Right lobe of liver (tissue), 4 donors: ENCODE results near the gene HDLBP.

Source experiments
- CTCF ChIP-seq, 4 donors: fragments of 200-600 bp in 3 of 4; fragments of 450-650 bp in 1 of 4; IDR thresholded peaks; one replicate each; pipeline versions ENCODE4 v1.5.1 to v1.8.0; 2016 to 2022; ENCODE audit warnings: antibody characterized with exemption in 4 of 4, mild to moderate bottlenecking in 2 of 4
- POLR2A ChIP-seq: fragments of 450-650 bp; IDR thresholded peaks from one replicate; pipeline ENCODE4 v1.6.1; 2017; ENCODE audit warnings: antibody characterized with exemption, mild to moderate bottlenecking
- donor health status: DM: no; HTN: no; CAD: no.
- donor health status: DM: no; HTN: no; CAD: no.
- donor health status: DM: no; HTN: yes; CAD: no.

GRCh38 chr2:241298673-241299072 lies 16.8 kb downstream of the HDLBP start:
- TF ChIP-seq CTCF (IDR thresholded peaks at IDR 0.05) = no peak
- TF ChIP-seq POLR2A = no peak
